Activated effector memory CD4-positive, alpha-beta T cell treated with anti-CD3 and anti-CD28 coated beads, Interleukin-2, amount 50 U/mL, for 16 hours (primary cell): ENCODE data around the gene MAP2K1.
A peak's percentile ranks its signal among the peaks of the same experiment; 100 is the strongest.
"Not testable (repeated sequence)": the region's sequence is repeated elsewhere in the genome, so short reads cannot be mapped to it uniquely, and the experiment has no call there.

ENCODE experiments used
- DNase-seq: peaks from one replicate; pipeline ENCODE4 v3.0.0-alpha.2; 2020

MAP2K1 gene

DNA sequence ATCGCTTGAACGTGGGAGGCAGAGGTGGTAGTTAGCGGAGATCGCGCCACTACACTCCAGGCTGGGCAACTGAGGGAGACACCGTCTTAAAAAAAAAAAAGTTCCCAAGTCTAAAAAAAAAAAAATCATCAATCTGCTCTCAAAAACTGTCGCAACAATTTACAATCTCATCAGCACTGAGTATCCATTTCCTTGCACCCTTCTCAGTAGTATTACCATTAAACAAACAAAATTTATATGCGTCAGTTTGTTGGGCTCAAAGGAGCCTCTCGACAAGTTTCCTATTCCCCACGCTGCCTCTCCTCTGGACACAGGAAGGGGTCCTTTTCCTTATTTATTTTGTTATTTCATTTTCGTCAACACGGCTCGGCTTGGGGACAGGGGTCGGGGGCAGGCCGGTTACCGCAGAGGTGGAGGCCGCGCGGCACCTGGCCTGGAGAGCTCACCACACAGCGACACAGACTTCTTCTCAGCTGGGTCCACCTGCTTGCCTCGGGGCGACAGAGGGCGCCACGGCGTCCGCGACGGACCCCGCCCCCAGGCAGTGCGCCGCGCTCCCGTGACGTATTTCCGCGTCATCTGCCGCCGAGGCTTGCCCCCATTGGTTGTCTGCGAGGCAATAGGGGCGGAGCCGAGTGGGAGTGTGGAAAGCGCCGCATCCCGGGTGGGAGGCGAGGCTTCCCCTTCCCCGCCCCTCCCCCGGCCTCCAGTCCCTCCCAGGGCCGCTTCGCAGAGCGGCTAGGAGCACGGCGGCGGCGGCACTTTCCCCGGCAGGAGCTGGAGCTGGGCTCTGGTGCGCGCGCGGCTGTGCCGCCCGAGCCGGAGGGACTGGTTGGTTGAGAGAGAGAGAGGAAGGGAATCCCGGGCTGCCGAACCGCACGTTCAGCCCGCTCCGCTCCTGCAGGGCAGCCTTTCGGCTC is at the start of gene MAP2K1:
Gene MAP2K1 (plus strand): TSS at position 709 of the 920 bp plus-strand sequence. CDS start 436 bp downstream, outside the sequence.
- peak; percentile 99 for DNase-seq

DNA sequence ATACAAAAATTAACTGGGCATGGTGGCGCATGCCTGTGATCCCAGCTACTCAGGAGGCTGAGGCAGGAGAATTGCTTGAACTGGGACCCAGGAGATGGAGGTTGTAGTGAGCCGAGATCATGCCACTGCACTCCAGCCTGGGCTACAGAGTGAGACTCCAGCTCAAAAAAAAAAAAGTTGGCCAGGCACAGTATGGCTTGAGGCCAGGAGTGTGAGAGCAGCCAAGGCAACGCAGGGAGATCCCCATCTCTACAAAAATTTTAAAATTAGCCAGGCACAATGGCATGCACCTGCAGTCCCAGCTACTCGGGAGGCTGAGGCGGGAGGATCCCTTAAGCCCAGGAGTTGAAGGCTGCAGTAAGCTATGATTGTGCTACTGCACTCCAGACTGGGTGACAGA is 38.2 kb upstream of the MAP2K1 start:
- DNase-seq: not testable (repeated sequence)

DNA sequence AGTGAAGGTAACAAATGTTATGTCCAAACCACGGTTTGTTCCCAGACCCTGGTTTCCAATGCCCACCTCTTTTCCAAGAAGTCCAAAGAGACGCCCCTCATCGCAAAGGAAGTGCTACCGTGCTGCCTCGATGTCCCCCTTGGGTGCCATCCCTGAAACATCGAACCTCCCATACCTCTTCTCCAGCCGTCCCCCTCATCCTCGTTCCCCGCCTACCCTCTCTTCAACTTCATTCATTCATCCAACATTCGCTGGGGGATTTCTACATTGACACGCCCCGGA is 30.7 kb upstream of the MAP2K1 start:
- no peak for DNase-seq

DNA sequence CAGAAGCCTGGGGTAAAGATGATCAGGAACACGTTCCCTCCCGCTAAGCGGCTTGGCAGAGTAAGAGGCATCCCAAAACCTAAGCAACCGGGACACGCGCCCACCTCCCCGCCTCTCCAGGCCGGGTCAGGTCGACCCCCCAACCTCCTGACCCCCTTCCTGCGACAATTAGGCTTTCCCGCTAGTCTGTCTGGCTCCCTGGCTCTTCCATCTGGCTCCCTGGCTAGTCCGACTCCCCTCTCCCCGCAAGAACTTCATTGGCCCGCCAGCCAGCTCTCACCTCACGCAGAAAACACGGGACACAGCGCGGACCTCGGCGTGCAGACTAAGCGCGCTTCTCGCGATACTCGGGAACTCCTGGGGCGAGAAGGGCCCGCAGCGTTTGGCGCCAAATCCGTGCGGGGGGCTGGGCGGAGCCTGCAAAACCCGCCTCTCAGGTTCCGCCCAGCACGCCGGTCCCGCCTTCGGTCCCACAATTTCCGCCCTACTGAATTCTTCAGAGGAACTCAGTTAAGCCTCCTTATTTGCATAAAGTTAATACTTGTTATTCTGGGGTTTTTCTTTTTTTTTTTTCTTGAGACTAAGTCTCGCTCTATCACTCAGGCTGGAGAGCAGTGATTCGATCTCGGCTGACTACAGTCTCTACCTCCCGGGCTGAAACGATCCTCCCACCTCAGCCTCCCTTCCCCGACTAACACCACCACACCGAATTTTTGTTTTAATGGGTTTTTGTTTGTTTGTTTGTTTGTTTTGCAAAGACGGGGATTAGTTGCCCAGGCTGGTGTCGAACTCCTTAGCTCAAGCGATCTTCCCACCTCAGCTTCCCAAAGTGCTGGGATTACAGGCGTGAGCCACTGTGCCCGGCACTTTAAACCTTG is 30.1 kb upstream of the MAP2K1 start, which contains the start of gene TIPIN:
Gene TIPIN (minus strand): TSS at position 327 of the 878 bp plus-strand sequence. CDS start 3,738 bp downstream, outside the sequence.
- peak; percentile 99 for DNase-seq

DNA sequence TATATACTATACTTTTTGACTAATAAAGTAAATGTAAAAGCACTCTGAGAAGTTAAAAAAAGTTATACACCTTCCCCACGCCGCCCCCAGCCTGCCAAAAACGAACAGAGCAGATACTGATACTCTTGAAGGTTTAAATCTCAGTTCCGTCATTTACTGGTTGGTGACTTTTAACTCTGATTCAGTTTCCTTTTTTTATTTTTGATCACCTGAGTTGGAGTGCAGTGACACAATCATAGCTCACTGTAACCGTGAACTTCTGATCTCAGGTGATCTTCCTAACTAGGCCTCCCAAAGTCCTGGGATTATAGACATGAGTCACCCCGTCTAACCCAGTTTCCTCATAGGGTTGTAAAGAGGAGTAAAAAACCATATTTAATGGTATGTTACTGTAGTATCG is 27.0 kb upstream of the MAP2K1 start:
- no peak for DNase-seq

DNA sequence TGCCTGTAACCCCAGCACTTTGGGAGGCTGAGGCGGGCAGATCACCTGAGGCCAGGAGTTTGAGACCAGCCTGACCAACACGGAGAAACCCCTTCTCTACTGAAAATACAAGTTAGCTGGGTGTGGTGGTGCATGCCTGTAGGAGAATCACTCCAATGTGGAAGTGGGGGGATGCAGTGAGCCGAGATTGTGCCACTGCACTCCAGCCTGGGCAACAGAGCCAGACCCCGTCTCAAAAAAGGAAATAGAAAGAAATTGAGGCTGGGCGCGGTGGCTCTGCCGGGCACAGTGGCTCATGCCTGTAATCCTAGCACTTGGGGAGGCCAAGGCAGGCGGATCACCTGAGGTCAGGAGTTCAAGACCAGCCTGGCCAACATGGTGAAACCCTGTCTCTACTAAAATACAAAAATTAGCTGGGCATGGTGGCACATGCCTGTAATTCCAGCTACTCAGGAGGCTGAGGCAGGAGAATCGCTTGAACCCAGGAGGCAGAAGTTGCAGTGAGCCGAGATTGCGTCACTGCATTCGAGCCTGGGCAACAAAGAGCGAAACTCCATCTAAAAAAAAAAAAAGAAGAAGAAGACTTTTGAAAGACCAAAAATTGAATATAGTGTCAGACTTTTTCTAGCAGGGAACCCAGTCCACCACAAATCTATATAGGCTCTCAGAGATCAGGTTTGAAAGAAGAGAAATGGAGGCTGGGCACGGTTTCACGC is 24.8 kb upstream of the MAP2K1 start:
- DNase-seq: peak; percentile 38

DNA sequence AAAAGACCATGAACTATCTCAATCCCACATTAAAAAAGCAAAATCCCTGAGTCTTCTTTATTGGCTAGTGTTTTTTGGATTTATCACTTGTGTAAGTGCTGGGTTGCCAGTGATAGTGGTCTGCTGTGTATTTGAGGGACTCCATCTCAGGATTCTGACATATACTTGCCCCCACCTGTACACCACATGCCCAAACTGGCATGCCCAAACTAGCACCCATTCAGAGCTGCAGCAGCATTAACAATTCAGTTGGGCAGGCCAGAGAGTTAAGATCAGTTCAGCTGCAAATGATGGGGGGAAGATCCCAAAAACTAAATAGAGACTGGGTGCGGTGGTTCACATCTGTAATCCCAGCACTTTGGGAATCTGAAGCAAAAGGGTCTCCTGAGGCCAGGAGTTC is 23.9 kb upstream of the MAP2K1 start:
- no peak for DNase-seq

DNA sequence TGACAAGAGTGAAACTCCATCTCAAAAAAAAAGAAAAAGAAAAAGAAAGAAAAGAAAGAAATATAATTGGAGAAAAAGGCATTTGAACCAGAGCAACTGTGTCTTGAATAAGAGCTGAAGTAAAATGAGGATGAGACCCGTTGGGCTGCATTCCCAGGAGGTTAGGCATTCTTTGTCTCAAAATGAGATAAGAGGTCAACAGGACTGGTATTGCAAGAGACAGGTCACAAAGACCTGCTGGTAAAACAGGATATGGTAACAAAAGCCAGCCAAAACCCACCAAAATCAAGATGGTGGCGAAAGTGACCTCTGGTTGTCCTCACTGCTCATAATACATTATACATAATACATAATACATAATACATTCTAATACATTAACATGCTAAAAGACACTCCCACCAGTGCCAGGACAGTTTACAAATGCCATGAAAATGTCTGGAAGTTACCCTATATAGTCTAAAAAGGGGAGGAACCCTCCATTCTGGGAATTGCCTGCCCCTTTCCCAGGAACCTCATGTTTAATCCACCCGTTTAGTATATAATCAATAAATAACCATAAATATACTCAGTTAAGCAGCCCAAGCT is 21.7 kb upstream of the MAP2K1 start:
- DNase-seq: no peak

DNA sequence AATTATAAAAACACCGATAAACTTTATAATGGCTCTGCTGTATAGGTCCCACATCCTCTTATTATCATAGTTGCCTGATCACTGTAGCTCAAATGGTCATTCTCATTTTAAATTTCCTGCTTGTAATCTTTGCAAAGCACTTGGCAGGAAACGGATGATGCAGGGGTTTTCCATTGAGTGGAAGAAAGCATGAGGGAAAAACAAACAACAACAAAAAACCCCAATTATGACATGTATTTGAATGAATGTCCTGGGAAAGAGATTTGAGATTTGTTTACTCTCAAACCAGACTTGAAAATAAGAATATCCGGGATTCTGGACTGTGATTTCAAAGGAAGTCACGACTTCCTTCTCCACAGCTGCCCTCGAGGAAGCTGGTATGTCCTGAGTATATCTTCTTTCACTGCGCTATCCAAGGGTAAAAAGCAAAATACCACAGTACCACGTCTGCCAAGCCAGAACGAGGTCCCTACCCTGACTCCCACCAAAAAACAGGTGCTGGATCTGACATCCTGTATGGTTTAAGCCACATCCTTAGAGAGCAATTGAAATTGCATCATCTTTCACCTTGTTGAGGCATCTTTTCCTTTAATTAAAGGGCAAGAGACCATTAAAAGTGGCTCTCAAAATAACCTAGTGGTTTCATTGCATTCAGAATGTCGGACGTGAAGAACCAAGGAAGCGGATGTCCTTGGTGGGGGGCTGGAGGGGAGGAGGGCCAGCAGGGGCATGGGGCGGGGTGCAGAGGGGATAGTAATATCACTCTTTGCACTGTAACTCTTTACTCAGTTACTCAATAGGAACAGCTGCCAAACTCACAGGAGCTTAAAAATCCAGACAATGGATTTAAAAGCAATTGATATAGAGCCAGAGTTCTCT is 16.7 kb upstream of the MAP2K1 start:
- DNase-seq: no peak

DNA sequence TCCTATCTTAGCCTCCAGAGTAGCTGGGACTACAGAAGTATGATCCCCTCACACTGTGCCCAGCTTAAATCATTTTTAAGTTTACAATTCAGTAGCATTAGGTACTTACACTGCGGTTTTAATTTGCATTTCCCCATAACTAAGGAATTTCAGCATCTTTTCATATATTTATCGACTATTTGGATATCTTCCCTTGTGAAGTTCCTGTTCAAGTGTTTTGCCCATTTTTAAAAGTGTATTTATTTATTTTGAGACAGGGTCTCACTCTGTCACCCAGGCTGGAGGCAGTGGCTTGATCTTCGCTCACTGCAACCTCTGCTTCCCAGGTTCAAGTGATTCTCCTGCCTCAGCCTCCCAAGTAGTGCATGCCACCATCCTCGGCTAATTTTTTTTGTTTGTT is 12.5 kb upstream of the MAP2K1 start:
- DNase-seq: no peak

DNA sequence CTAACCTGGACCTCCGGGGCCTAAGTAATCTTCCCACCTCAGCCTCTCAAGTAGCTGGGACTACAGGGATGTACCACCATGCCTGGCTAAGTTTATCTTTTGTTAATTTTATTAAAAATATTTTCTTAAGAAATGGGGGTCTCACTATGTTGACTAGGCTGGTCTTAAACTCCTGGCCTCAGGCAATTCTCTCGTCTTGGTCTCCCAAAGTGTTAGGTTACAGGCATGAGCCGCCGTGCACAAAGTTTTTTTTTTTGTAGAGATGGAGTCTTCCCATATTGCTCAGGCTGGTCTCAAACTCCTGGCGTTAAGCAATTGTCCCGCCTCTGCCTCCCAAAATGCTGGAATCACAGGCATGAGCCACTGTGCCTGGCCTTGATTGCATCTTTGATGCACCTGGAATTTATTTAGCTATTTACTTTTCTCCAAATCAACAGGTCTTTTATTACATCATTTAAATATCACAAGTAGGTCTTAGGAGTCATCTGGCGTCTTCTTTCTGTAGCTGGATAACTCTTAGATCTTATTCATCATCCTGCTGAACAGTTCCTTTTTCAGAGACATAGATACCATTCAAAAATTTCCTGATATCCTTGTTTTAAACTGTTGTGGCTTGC is 7.8 kb upstream of the MAP2K1 start:
- DNase-seq: no peak

DNA sequence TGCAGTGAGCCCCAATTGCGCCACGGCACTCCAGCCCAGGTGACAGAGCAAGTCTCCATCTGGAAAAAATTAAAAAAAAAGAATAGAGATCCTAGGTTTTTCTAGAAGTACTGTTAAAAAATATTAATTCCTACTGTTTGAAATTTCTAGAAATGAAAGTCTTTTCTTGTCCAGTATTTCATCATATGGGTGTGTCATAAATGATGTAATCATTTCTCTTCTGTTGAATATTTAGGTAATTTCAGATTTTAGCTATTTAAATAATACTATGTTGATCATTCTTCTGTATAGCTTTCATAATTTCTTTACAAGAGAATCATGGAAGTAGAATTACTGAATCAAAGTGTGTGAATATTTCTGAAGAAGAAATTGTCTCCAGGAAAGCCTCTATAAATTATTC is 5.3 kb upstream of the MAP2K1 start:
- DNase-seq: not testable (repeated sequence)

DNA sequence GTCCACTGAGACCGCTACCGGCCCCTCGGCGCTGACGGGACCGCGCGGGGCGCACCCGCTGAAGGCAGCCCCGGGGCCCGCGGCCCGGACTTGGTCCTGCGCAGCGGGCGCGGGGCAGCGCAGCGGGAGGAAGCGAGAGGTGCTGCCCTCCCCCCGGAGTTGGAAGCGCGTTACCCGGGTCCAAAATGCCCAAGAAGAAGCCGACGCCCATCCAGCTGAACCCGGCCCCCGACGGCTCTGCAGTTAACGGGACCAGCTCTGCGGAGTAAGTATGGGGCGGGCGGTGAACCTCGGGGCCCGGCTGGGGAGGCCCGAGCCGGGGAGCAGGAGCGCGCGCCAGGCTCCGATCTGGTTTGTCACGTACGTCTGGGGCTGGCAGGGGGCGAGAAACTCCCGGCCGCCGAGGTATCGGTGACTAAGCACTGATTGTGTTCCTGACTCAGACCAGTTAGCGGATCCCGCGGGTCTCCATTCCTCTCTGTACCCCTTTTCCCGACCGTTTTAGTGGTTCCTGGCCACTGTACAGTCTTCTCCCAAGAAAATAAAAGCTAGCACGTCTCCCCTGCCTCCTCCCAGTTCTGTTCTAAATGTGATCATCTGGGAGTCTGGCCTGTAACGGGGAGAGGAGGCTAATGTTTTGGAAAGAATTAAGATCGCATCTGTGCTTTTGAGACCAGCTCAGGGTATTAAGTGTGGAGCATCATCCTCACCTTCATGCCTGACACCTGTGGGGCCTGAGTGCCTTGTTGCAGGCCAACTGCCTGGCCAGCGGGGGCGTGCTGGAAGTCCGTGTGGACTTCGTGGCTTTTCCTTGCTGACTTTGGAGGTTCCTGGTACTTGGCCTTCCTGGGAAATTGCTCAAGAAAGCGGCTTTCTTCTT is 691 bp downstream of the MAP2K1 start:
- DNase-seq: peak; percentile 93

DNA sequence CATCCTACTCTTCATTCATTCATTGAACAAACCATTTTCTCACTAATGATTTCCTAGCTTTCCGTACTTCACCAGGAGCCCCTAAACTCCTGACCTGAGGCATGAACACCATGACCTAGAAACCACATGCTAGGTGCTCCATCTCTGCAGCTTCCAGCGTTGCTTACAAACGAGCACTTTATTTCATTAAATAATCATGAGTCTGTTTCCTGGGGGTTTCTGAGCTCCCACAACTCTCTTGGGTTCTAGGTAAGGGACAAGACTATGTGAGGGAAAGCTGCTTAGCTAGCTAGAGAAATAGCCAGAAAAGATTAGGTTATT is 1.3 kb downstream of the MAP2K1 start:
- no peak for DNase-seq

DNA sequence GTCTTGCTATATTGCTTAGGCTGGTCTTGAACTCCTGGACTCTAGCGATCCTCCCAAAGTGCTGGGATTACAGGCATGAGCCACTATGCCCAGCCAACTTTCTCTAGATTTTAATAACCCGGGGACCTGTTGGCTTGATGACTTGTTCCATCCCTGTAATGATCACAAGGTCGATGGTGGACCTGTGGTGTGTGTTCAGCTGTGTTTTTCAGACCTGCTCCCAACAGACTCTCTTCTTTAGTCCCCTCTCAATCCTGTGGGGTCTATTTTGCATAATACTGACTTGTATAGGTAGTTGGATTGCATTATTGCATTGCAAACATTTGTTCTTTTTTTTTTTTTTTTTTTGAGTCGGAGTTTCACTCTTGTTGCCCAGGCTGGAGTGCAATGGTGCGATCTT is 1.9 kb downstream of the MAP2K1 start:
- no peak for DNase-seq

DNA sequence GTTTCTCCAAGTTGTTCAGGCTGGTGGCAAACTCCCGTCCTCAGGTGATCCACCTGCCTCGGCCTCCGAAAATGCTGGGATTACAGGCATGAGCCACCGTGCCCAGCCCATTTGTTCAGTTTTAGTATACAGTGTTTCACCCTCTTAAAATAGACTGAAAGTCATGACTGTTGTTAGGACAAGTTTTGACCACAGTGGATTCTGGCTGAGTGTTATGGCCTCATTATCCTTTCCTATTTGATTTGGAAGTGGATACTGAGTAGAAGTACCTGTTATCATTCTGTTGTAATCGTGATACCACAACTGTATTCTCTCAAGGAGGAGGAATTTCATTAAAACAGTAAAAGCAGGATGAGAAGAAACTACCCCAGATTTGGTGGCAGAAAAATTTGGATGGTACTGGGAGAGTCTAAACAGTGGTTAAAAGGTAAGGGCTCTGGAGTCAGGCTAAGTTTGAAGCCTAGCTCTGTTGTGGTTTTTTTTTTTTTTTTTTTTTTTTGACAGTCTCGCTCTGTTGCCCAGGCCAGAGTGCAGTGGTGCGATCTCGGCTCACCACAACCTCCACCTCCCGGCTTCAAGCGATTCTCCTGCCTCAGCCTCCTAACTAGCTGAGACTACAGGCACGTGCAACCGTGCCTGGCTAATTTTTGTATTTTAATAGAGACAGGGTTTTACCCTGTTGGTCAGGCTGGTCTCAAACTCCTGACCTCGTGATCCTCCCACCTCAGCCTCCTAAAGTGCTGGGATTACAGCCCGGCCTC is 2.6 kb downstream of the MAP2K1 start:
- DNase-seq: peak; percentile 66

DNA sequence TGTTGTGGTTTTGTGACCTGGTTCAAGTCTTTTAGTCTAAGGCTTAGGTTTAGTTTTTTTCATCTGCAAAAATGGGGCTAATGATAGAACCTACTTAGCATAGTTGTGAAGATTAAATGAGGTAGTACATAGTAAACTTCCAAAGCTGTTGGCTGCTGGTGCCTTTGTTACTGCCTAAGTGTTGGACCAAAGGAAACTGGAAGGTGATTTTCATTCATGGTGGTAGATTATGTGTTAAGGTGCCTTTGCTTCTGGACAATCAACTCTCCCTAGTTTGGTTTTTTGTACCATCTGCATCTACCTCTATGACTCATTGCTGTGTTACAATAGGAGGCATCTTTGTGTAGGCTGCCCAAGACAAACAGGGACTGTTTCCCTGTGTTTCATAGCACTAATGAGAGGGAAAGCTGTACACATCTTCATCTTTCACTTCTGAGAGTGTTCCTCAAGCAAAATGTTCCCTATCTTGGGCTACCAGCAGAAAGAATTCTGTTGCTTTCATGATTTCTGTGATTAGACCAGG is 3.2 kb downstream of the MAP2K1 start:
- no peak for DNase-seq

DNA sequence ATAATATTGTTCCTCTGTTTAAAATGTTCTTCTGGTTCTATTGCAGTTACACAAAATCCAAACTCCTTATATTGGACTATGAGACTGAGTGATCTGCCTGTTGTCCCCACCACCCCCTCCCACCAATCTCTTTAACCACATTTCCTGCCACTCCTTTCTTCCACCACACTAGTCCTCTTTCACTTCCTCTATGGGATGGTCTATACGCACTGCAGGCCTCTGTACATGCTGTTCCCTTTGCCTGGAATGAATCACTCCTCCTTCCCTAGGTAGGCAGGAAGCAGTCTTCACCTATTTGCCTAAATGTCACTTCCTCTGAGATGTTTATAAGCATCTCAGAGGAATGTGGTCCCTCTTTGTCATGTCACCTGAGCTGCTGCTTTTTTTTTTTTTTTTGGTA is 4.0 kb downstream of the MAP2K1 start:
- peak; percentile 65 for DNase-seq

DNA sequence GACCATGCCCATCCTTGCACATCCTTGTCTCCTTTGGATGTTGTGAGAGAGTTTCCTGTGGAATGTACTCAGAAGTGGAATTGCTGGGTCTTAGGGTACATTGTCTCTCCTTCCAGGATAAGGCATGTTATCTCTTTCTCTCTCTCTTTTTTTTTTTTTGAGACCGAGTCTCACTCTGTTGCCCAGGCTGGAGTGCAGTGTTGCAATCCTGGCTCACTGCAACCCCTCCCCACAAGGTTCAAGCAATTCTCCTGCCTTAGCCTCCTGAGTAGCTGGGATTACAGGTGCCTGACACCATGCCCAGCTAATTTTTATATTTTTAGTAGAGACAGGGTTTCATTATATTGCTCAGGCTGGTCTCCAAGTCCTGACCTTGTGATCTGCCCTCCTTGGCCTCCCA is 6.3 kb downstream of the MAP2K1 start:
- DNase-seq: not testable (repeated sequence)
